ENCODE results near the gene HSPA4. TPM values are rescaled to one million over a fixed set of nuclear protein-coding genes. Genes with fewer than 3 reads are reported as not detected.

HSPA4 gene
- total RNA-seq, 1 experiment from 2014 or later, result 296 TPM

DNA sequence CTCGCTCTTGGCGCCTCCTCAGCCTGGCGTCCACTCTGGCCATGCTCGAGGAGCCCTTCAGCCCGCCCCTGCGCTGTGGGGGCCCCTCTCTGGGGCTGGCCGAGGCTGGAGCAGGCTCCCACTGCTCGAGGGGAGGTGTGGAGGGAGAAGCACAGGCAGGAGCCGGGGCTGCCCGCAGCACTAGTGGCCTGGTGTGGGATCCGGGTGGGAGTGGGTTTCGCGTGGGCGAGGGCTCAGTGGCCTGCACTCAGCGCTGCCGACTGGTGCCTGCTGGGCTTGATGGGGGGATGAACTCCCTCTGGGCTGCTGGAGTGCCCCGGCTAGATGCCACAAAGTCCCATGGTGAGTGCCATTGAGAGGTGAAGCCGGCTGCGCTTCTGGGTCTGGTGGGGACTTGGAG lies 4.4 kb upstream of the HSPA4 start:
- BruUV-seq (replicated peaks), result no TSS peak
- TF ChIP-seq, protein P1, sequence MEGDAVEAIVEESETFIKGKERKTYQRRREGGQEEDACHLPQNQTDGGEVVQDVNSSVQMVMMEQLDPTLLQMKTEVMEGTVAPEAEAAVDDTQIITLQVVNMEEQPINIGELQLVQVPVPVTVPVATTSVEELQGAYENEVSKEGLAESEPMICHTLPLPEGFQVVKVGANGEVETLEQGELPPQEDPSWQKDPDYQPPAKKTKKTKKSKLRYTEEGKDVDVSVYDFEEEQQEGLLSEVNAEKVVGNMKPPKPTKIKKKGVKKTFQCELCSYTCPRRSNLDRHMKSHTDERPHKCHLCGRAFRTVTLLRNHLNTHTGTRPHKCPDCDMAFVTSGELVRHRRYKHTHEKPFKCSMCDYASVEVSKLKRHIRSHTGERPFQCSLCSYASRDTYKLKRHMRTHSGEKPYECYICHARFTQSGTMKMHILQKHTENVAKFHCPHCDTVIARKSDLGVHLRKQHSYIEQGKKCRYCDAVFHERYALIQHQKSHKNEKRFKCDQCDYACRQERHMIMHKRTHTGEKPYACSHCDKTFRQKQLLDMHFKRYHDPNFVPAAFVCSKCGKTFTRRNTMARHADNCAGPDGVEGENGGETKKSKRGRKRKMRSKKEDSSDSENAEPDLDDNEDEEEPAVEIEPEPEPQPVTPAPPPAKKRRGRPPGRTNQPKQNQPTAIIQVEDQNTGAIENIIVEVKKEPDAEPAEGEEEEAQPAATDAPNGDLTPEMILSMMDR (IDR thresholded peaks at IDR 0.05; ENCODE audit: unreplicated experiment), result no peak
- no peak for DNase-seq
- Mint-ChIP-seq H3K27me3 (ENCODE audit: unreplicated experiment) (no peaks in the 10 kb centered on the region), H3K4me1 (ENCODE audit: low read depth, unreplicated experiment) (peaks cover 30% of the 10 kb centered on the region), H3K36me3 (ENCODE audit: insufficient read depth, unreplicated experiment) (peaks cover 22% of the 10 kb centered on the region), H3K27ac (ENCODE audit: unreplicated experiment) (no peak overlapping the region), H3K9me3 (ENCODE audit: low read depth, unreplicated experiment) (no peaks in the 10 kb centered on the region), H3K4me3 (ENCODE audit: low read depth, unreplicated experiment) (no peak overlapping the region)
- CTCF ChIA-PET, result no interaction called here
- intact Hi-C loops (cut with micrococcal nuclease; ENCODE audit: unreplicated experiment), result no loop called here

DNA sequence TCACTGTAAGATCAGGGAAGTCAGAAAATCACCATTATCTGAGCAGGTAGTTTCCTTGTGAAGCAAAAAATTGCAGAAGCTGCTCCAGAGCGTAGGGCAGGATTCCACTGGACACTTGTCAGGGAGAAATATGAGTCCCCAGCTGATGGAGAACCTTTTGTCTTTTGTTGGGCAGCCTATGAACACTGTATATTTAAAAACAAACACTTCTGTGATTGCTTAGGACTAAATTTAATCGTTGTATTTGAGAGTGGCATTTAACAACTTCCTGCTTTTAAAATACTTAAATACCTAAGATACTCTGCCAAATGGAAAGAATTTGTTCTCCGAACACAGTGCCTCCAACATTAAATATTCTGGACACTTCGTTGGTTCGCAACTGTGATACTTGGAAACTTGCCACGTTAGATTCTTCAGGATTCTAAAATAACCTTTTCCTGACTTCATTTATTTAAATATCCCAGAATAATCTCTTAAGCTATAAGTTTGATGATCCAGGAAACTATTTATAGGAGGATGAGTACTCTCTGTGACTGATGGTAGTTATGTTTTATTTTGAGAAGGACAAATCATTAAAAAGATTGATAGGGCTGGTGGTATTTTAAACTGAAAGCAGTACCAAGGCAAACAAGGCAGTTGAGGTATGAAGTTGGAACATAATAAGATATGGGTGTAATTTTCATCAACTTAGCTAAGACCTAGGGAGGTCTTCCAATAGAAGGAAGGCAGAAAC lies 2.7 kb upstream of the HSPA4 start:
- peak overlapping the region; percentile 95 for H3K4me3 Mint-ChIP-seq (ENCODE audit: low read depth, unreplicated experiment)
- H3K9me3 Mint-ChIP-seq (ENCODE audit: low read depth, unreplicated experiment), result no peaks in the 10 kb centered on the region
- no TSS peak for BruUV-seq (replicated peaks)
- H3K36me3 Mint-ChIP-seq (ENCODE audit: insufficient read depth, unreplicated experiment), result peaks cover 40% of the 10 kb centered on the region
- CTCF ChIA-PET, result interaction anchor here (1.6 kb wide), 1 partner anchor 19 kb away, joined by 6 read pairs; no protein-coding TSS in a partner anchor
- peaks cover 29% of the 10 kb centered on the region for H3K4me1 Mint-ChIP-seq (ENCODE audit: low read depth, unreplicated experiment)
- intact Hi-C loops (cut with micrococcal nuclease; ENCODE audit: unreplicated experiment), result no loop called here
- H3K27ac Mint-ChIP-seq (ENCODE audit: unreplicated experiment), result peak overlapping the region; percentile 43
- TF ChIP-seq, protein P1 (IDR thresholded peaks at IDR 0.05; ENCODE audit: unreplicated experiment), result no peak
- H3K27me3 Mint-ChIP-seq (ENCODE audit: unreplicated experiment), result no peaks in the 10 kb centered on the region
- no peak for DNase-seq

DNA sequence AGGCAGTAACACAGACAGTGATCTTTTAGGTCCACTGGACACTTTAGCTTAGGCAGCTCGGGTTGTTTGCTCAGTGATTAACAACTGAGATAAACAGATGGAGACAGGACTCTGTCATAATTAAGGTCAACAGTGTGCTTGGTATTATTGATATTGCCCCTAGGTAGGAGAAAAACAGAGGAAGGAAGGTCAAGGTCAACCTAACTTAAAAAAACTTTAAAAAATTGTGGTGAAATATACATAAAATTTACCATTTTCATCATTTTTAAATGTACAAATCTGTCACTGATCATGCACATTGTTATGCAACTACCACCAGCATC lies 2.1 kb upstream of the HSPA4 start:
- H3K36me3 Mint-ChIP-seq (ENCODE audit: insufficient read depth, unreplicated experiment), result peaks cover 45% of the 10 kb centered on the region
- peak overlapping the region; percentile 95 for H3K4me3 Mint-ChIP-seq (ENCODE audit: low read depth, unreplicated experiment)
- H3K9me3 Mint-ChIP-seq (ENCODE audit: low read depth, unreplicated experiment), result no peaks in the 10 kb centered on the region
- no peaks in the 10 kb centered on the region for H3K27me3 Mint-ChIP-seq (ENCODE audit: unreplicated experiment)
- intact Hi-C loops (cut with micrococcal nuclease; ENCODE audit: unreplicated experiment), result loop anchor here (5.0 kb wide), 1 partner anchor 32 kb away; no protein-coding TSS in a partner anchor
- no TSS peak for BruUV-seq (replicated peaks)
- DNase-seq, result no peak
- TF ChIP-seq, protein P1 (IDR thresholded peaks at IDR 0.05; ENCODE audit: unreplicated experiment), result no peak
- H3K4me1 Mint-ChIP-seq (ENCODE audit: low read depth, unreplicated experiment), result peaks cover 34% of the 10 kb centered on the region
- CTCF ChIA-PET, result interaction anchor here (1.6 kb wide), 1 partner anchor 19 kb away, joined by 6 read pairs; no protein-coding TSS in a partner anchor
- peak overlapping the region; percentile 43 for H3K27ac Mint-ChIP-seq (ENCODE audit: unreplicated experiment)

DNA sequence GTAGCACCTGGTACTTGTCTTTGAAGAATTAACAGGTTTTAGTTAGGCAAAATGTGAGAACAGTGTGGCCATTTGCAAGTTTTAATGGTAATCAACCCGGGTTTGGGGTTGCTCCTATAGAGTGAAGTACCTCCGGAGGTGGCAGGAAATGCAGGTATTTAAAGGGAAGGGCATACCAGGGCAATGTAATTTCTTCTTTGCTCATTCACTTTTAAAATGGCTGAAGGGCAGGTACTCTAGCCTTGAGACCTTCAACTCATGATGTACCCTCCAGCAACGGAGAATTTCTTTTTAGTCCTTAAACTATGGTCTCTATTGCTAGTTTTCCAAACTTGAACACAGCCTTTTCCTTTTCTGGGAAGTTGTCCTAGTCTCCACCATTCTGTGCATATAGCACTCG lies 1.3 kb upstream of the HSPA4 start:
- no peak for DNase-seq

More for the DNA sequence above, 1.3 kb upstream of the HSPA4 start:
- no peaks in the 10 kb centered on the region for H3K27me3 Mint-ChIP-seq (ENCODE audit: unreplicated experiment)
- peaks cover 43% of the 10 kb centered on the region for H3K4me1 Mint-ChIP-seq (ENCODE audit: low read depth, unreplicated experiment)
- H3K4me3 Mint-ChIP-seq (ENCODE audit: low read depth, unreplicated experiment), result peak overlapping the region; percentile 95
- H3K27ac Mint-ChIP-seq (ENCODE audit: unreplicated experiment), result peak overlapping the region; percentile 99
- intact Hi-C loops (cut with micrococcal nuclease; ENCODE audit: unreplicated experiment), result loop anchor here (5.0 kb wide), 1 partner anchor 33 kb away; no protein-coding TSS in a partner anchor
- peaks cover 54% of the 10 kb centered on the region for H3K36me3 Mint-ChIP-seq (ENCODE audit: insufficient read depth, unreplicated experiment)
- CTCF ChIA-PET, result no interaction called here
- no peaks in the 10 kb centered on the region for H3K9me3 Mint-ChIP-seq (ENCODE audit: low read depth, unreplicated experiment)
- TF ChIP-seq, protein P1 (IDR thresholded peaks at IDR 0.05; ENCODE audit: unreplicated experiment), result no peak
- no TSS peak for BruUV-seq (replicated peaks)
